ENCODE data around the gene FGGY. TPM values are rescaled to one million over a fixed set of nuclear protein-coding genes. Genes with fewer than 3 reads are reported as not detected.

The FGGY gene
- total RNA-seq, 2 donors from 2014 or later, result 14.1 to 14.8 TPM

DNA sequence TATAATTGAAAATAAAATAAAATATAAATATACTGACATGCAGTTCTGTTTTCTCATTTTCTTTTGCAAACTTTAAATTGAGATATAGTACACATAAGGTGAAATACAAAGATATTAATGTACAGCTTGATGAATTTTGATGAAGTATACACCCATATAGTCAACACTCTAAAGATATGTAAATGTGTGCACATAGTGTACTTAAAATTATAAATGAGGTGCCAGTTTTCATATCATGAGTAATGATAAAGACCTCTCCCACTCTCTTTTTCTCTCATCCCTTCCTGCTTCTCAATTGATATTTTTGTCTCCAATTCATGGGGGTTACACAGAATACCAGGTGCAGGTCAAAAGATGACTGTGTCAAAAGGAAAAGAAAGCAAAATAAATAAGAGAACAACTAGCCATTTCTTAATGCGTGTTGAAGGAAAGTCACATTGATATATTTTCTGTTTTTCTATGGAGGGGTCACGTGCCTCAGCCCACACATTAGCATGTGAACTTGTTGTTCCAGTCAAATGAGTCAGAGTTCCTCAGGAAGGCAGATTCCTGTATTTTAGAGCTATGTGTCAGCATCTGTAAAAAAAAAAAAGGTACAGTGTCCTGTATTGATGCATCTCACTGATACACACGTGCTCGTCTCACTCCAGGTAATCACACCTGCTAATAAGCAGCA, 453.6 kb downstream of the FGGY start:
- H3K27ac Mint-ChIP-seq, result no peak overlapping the region
- no peak overlapping the region for H3K9ac ChIP-seq (ENCODE audit: extremely low read depth, low read length, poor library complexity, severe bottlenecking)

DNA sequence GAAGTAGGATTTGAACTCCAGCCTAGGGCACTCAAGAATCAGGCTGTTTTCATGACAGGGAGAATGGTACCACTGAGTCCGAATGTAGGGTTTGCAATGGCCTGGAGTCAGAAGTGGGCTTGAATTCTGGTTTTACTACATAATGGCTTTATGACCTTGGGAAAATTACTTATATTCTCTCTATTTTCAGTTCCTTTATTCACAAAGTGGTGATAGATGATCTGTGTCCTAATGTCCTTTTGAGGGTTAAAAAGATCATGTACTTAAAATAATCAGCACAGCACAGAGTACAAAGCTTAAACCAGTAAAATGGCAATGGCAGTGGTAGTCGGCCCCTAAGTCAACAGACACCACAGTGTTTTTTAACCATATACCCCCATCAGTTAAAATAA, 454.1 kb downstream of the FGGY start:
- no peaks in the 10 kb centered on the region for H3K27me3 ChIP-seq (ENCODE audit: control insufficient read depth, insufficient read depth, low read length, poor library complexity, severe bottlenecking)
- no peak overlapping the region for H3K27ac ChIP-seq (ENCODE audit: low read depth, low read length)
- Mint-ChIP-seq H3K27me3 (ENCODE audit: insufficient read depth) (no peaks in the 10 kb centered on the region), H3K27ac (no peak overlapping the region), H3K4me3 (no peak overlapping the region), H3K36me3 (ENCODE audit: low read depth) (no peaks in the 10 kb centered on the region), H3K9me3 (no peaks in the 10 kb centered on the region), H3K4me1 (no peaks in the 10 kb centered on the region)
- H3K4me3 ChIP-seq (ENCODE audit: low read length), result no peak overlapping the region
- 80 to 82% methylated on average over 1 to 2 of the region's 2 CpGs for WGBS, 2 experiments (ENCODE audit: insufficient coverage in 1 of 2, insufficient read length in 1 of 2)
- no peaks in the 10 kb centered on the region for H3K4me1 ChIP-seq (ENCODE audit: control insufficient read depth, insufficient read depth, low read length)
- no peak overlapping the region for H3K9ac ChIP-seq (ENCODE audit: extremely low read depth, low read length, poor library complexity, severe bottlenecking)
- no peaks in the 10 kb centered on the region for H3K36me3 ChIP-seq (ENCODE audit: control insufficient read depth, insufficient read depth, low read length)
- H3K9me3 ChIP-seq (ENCODE audit: control insufficient read depth, low read length), result no peaks in the 10 kb centered on the region
- TF ChIP-seq, protein P1, sequence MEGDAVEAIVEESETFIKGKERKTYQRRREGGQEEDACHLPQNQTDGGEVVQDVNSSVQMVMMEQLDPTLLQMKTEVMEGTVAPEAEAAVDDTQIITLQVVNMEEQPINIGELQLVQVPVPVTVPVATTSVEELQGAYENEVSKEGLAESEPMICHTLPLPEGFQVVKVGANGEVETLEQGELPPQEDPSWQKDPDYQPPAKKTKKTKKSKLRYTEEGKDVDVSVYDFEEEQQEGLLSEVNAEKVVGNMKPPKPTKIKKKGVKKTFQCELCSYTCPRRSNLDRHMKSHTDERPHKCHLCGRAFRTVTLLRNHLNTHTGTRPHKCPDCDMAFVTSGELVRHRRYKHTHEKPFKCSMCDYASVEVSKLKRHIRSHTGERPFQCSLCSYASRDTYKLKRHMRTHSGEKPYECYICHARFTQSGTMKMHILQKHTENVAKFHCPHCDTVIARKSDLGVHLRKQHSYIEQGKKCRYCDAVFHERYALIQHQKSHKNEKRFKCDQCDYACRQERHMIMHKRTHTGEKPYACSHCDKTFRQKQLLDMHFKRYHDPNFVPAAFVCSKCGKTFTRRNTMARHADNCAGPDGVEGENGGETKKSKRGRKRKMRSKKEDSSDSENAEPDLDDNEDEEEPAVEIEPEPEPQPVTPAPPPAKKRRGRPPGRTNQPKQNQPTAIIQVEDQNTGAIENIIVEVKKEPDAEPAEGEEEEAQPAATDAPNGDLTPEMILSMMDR (conservative IDR thresholded peaks at IDR 0.05), result no peak
- no peak for DNase-seq

More for the DNA sequence above, 453.6 kb downstream of the FGGY start:
- DNase-seq, result no peak
- Histone ChIP-seq H3K27ac (ENCODE audit: low read depth, low read length) (no peak overlapping the region), H3K9me3 (ENCODE audit: control insufficient read depth, low read length) (no peaks in the 10 kb centered on the region), H3K36me3 (ENCODE audit: control insufficient read depth, insufficient read depth, low read length) (no peaks in the 10 kb centered on the region), H3K27me3 (ENCODE audit: control insufficient read depth, insufficient read depth, low read length, poor library complexity, severe bottlenecking) (no peaks in the 10 kb centered on the region), H3K4me1 (ENCODE audit: control insufficient read depth, insufficient read depth, low read length) (no peaks in the 10 kb centered on the region), H3K4me3 (ENCODE audit: low read length) (no peak overlapping the region)
- Mint-ChIP-seq H3K27me3 (ENCODE audit: insufficient read depth) (no peaks in the 10 kb centered on the region), H3K36me3 (ENCODE audit: low read depth) (no peaks in the 10 kb centered on the region), H3K4me1 (no peaks in the 10 kb centered on the region), H3K4me3 (no peak overlapping the region), H3K9me3 (no peaks in the 10 kb centered on the region)
- 81 to 84% methylated on average over 4 of the region's 4 CpGs for WGBS, 2 experiments (ENCODE audit: insufficient coverage in 1 of 2, insufficient read length in 1 of 2)
- TF ChIP-seq, protein P1 (conservative IDR thresholded peaks at IDR 0.05), result no peak

DNA sequence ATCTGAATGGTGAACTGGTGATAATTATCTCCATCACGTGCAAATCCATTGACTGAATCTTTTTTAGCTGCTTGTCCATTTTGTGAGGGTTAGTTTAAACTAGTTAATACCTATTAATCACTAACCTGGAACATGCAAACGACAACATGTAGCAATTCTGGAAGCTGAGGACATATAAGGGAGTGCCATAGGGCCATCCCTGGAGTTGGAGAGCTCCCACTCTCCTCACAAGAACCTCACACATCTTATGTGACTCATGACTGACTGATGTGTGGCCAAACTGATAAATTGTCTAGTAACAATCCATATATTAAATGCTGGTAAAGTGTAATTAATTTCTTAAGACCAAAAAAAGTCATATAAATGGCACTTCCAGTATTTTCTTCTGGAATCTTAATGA, 454.9 kb downstream of the FGGY start:
- Mint-ChIP-seq H3K9me3 (no peaks in the 10 kb centered on the region), H3K4me3 (no peak overlapping the region), H3K36me3 (ENCODE audit: low read depth) (no peaks in the 10 kb centered on the region), H3K4me1 (no peaks in the 10 kb centered on the region), H3K27me3 (ENCODE audit: insufficient read depth) (no peaks in the 10 kb centered on the region), H3K27ac (no peak overlapping the region)
- H3K9ac ChIP-seq (ENCODE audit: extremely low read depth, low read length, poor library complexity, severe bottlenecking), result no peak overlapping the region
- H3K4me3 ChIP-seq (ENCODE audit: low read length), result no peak overlapping the region
- WGBS, 2 experiments (ENCODE audit: insufficient coverage in 1 of 2, insufficient read length in 1 of 2), result 100% methylated on average over 1 of the region's 2 CpGs; no CpG with 5 or more reads in 1 of the 2 experiments
- no peaks in the 10 kb centered on the region for H3K36me3 ChIP-seq (ENCODE audit: control insufficient read depth, insufficient read depth, low read length)
- no peaks in the 10 kb centered on the region for H3K27me3 ChIP-seq (ENCODE audit: control insufficient read depth, insufficient read depth, low read length, poor library complexity, severe bottlenecking)
- TF ChIP-seq, protein P1 (conservative IDR thresholded peaks at IDR 0.05), result no peak
- no peak overlapping the region for H3K27ac ChIP-seq (ENCODE audit: low read depth, low read length)
- H3K9me3 ChIP-seq (ENCODE audit: control insufficient read depth, low read length), result no peaks in the 10 kb centered on the region
- no peaks in the 10 kb centered on the region for H3K4me1 ChIP-seq (ENCODE audit: control insufficient read depth, insufficient read depth, low read length)
- DNase-seq, result no peak

All from endodermal cell (in vitro differentiated cells).